Fibroblast of pulmonary artery (primary cell): Measurements from ENCODE around the gene CDK5RAP3.
"Not testable (repeated sequence)": the region's sequence is repeated elsewhere in the genome, so short reads cannot be mapped to it uniquely, and the experiment has no call there.

Source experiments
- DNase-seq: peaks from one replicate; pipeline ENCODE4 v3.0.0-alpha.2; 2010; ENCODE audit warnings: low read depth
- H3K4me3 ChIP-seq: replicated peaks from 2 replicates; pipeline ENCODE4 v1.5.1; 2011; ENCODE audit warnings: low read depth, mild to moderate bottlenecking, control low read depth, low read length, moderate library complexity
- TF ChIP-seq, protein P1 (sequence below): IDR thresholded peaks from 2 replicates; pipeline ENCODE4 v1.5.1; 2011; ENCODE audit warnings: mild to moderate bottlenecking, control low read depth, low read length, inconsistent platforms; ENCODE audit errors: missing control alignments

CDK5RAP3 gene

DNA sequence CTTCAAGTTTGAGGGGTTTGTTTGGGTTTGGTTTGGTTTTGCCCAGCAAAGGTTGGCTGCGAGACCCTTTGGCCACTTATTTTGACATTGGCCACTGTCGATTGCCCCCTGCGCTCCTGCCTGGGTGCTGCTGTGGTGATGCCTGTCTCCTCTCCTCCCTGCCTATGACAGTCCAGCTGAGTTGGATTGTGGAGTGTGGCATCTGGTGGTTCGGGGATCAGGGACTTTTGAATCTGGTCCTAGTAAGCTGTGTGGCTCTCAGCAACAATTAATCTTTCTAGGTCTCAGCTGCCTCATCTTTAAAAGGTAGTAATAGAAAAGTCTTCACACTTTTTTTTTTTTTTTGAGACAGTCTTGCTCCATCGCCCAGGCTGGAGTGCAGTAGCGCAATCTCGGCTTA is 27.1 kb downstream of the CDK5RAP3 start:
- TF ChIP-seq, protein P1, sequence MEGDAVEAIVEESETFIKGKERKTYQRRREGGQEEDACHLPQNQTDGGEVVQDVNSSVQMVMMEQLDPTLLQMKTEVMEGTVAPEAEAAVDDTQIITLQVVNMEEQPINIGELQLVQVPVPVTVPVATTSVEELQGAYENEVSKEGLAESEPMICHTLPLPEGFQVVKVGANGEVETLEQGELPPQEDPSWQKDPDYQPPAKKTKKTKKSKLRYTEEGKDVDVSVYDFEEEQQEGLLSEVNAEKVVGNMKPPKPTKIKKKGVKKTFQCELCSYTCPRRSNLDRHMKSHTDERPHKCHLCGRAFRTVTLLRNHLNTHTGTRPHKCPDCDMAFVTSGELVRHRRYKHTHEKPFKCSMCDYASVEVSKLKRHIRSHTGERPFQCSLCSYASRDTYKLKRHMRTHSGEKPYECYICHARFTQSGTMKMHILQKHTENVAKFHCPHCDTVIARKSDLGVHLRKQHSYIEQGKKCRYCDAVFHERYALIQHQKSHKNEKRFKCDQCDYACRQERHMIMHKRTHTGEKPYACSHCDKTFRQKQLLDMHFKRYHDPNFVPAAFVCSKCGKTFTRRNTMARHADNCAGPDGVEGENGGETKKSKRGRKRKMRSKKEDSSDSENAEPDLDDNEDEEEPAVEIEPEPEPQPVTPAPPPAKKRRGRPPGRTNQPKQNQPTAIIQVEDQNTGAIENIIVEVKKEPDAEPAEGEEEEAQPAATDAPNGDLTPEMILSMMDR = no peak
- DNase-seq = no peak
- H3K4me3 ChIP-seq = no peak overlapping the region

- no peak overlapping the region for H3K4me3 ChIP-seq
- no peak for DNase-seq
- TF ChIP-seq, protein P1 = no peak
Measured at GRCh38 chr17:47999582-47999981, 28.7 kb downstream of the CDK5RAP3 start.

GRCh38 chr17:48001197-48001596 is 30.3 kb downstream of the CDK5RAP3 start:
- no peak for DNase-seq
- H3K4me3 ChIP-seq = no peak overlapping the region
- TF ChIP-seq, protein P1 = no peak

GRCh38 chr17:48001657-48002056 is 30.7 kb downstream of the CDK5RAP3 start:
- H3K4me3 ChIP-seq, DNase-seq: not testable (repeated sequence)

GRCh38 chr17:48002266-48002915 is 31.5 kb downstream of the CDK5RAP3 start:
- peak; percentile 80 for DNase-seq
- TF ChIP-seq, protein P1 = no peak

GRCh38 chr17:48002916-48003416 is 32.1 kb downstream of the CDK5RAP3 start:
- no peak overlapping the region for H3K4me3 ChIP-seq
- no peak for DNase-seq
- TF ChIP-seq, protein P1 = no peak

More at GRCh38 chr17:48002266-48002915, 31.5 kb downstream of the CDK5RAP3 start:
- H3K4me3 ChIP-seq = no peak overlapping the region

- TF ChIP-seq, protein P1 = no peak
- no peak overlapping the region for H3K4me3 ChIP-seq
- no peak for DNase-seq
Measured at GRCh38 chr17:48003417-48004151, 32.7 kb downstream of the CDK5RAP3 start.
